Kidney epithelial cell (primary cell): Measurements from ENCODE around the gene ANK3. TPM values are rescaled to one million over a fixed set of nuclear protein-coding genes. Genes with fewer than 3 reads are reported as not detected.

ENCODE experiments used
- DNase-seq: peaks from one replicate; pipeline ENCODE4 v3.0.0-alpha.2; 2010; ENCODE audit warnings: low read depth
- H3K27me3 ChIP-seq: 2 replicates; pipeline ENCODE4 v1.6.0; 2011; ENCODE audit warnings: low read length; ENCODE audit not compliant: control insufficient read depth, insufficient read depth
- H3K36me3 ChIP-seq: 2 replicates; pipeline ENCODE4 v1.5.1; 2011; ENCODE audit warnings: low read length; ENCODE audit not compliant: control insufficient read depth, insufficient read depth
- H3K4me3 ChIP-seq: 2 replicates; pipeline ENCODE4 v1.5.1; 2011; ENCODE audit warnings: low read depth, mild to moderate bottlenecking, control low read depth, low read length
- total RNA-seq: library from RNA; depleted of rRNA; stranded (reverse); fragments of >200 nt; gene quantifications from 2 replicates; pipeline ENCODE4 v1.2.3, GENCODE V29; 2015
- TF ChIP-seq, protein P1 (sequence below): IDR thresholded peaks from 2 replicates; pipeline ENCODE4 v1.5.1; 2011; ENCODE audit warnings: mild to moderate bottlenecking, moderate library complexity, low read length, control low read depth, inconsistent platforms; ENCODE audit not compliant: insufficient read depth, poor library complexity, severe bottlenecking

The ANK3 gene
- total RNA-seq, 1 donor from 2014 or later: 14.8 TPM

DNA sequence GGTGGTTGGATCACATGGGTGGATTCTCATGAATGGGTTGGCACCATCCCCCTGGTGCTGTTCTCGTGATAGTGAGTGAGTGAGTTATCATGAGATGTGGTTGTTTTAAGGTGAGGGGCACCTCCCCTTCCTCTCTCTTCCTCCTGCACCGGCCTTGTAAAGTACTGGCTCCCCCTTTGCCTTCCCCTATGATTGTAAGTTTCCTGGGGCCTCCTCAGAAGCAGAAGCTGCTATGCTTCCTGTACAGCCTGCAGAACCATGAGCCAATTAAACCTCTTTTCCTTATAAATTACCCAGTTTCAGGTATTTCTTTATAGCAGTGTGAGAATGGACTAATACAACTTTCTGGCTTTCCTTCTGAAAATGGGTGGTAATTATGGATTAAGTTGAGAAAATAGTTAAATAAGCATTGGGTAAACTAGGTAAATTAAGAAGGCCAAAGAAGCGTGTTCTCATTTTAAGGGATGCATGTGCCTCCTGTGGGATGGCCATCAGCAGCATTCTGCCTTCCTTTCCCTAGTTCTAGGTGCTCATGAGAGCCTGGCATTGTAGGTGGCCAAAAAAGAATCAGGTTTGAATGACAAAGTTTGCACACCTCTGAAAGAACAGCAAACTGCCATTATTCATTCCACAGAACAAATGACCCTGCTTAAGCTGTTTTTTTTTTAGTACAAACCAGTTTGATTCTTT lies 242.0 kb downstream of the ANK3 start:
- DNase-seq: no peak
- Histone ChIP-seq H3K27me3 (no peaks in the 10 kb centered on the region), H3K4me3 (no peak overlapping the region), H3K36me3 (no peaks in the 10 kb centered on the region)
- TF ChIP-seq, protein P1, sequence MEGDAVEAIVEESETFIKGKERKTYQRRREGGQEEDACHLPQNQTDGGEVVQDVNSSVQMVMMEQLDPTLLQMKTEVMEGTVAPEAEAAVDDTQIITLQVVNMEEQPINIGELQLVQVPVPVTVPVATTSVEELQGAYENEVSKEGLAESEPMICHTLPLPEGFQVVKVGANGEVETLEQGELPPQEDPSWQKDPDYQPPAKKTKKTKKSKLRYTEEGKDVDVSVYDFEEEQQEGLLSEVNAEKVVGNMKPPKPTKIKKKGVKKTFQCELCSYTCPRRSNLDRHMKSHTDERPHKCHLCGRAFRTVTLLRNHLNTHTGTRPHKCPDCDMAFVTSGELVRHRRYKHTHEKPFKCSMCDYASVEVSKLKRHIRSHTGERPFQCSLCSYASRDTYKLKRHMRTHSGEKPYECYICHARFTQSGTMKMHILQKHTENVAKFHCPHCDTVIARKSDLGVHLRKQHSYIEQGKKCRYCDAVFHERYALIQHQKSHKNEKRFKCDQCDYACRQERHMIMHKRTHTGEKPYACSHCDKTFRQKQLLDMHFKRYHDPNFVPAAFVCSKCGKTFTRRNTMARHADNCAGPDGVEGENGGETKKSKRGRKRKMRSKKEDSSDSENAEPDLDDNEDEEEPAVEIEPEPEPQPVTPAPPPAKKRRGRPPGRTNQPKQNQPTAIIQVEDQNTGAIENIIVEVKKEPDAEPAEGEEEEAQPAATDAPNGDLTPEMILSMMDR: no peak

DNA sequence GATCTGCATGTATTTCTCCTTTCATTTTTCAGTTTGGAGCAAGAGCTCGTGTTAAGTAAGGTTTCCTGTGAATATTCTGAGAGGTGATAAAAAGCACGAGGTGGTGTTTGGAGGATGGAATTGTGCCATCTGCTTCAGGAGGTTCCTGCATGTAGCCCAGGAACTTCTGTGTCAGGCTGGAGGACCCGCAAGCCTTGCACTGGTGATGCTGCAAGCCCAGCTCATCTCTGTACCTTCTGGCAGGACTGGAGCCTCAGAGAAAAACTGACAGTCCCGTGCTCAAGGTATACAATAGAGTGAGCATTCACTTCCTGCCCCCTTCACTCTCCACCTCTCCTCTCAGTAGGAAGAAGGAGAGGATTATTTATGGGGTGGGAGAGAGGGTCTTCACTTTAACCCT lies 242.7 kb downstream of the ANK3 start:
- no peak for DNase-seq
- no peak overlapping the region for H3K4me3 ChIP-seq
- no peaks in the 10 kb centered on the region for H3K36me3 ChIP-seq
- TF ChIP-seq, protein P1: no peak
- H3K27me3 ChIP-seq: no peaks in the 10 kb centered on the region

- Histone ChIP-seq H3K27me3 (no peaks in the 10 kb centered on the region), H3K4me3 (no peak overlapping the region), H3K36me3 (no peaks in the 10 kb centered on the region)
- TF ChIP-seq, protein P1: no peak
- no peak for DNase-seq
These were observed 245.6 kb downstream of the ANK3 start for GRCh38 chr10:60144099-60144498.

DNA sequence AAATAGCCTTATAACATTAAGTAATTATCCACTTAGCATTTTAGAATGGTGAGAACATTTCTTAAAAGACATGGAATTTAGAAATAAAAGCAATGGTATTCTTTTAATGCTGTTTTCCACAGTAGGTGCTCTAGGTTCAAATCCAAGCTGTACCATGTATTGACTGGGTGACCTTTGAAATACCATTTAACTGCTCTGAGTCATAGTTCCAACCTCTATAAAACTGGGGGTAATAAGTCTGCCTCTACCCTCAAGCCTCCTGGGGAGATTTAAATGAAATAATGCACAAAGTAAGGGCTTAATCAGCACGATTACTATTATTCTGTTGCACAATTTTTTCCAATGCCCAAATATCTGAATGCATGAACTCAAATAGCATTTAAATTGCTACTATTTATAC lies 246.9 kb downstream of the ANK3 start:
- H3K27me3 ChIP-seq: no peaks in the 10 kb centered on the region
- DNase-seq: no peak
- H3K4me3 ChIP-seq: no peak overlapping the region
- H3K36me3 ChIP-seq: no peaks in the 10 kb centered on the region
- TF ChIP-seq, protein P1: no peak

GRCh38 chr10:60141896-60142559 lies 247.6 kb downstream of the ANK3 start:
- Histone ChIP-seq H3K27me3 (no peaks in the 10 kb centered on the region), H3K36me3 (no peaks in the 10 kb centered on the region), H3K4me3 (no peak overlapping the region)
- TF ChIP-seq, protein P1: no peak
- DNase-seq: no peak
